A549 (cell line): Measurements from ENCODE around the gene ETS2. TPM values are rescaled to one million over a fixed set of nuclear protein-coding genes. Genes with fewer than 3 reads are reported as not detected.

Experiments
- ATAC-seq, 2 experiments: fragments of 200-7000 bp in 1 of 2; fragments of >200 bp in 1 of 2; cut with Nextera tagmentation in 1 of 2; cut with Tn5 transposase in 1 of 2; 3 replicates each; pipeline versions ENCODE4 v1.8.0 to v1.9.1; 2018 to 2020; ENCODE audit warnings: mild to moderate bottlenecking in 1 of 2, moderate library complexity in 1 of 2
- CTCF ChIA-PET: fragments of 300-600 bp; sonication (Branson Sonifier 250); formaldehyde crosslinking; extraction: SDS; loops from one replicate; lab custom pipeline; 2021; ENCODE audit warnings: antibody characterized with exemption, inconsistent platforms; lab: Yijun Ruan, JAX
- POLR2A ChIA-PET: fragments of 350-600 bp; formaldehyde crosslinking; extraction: SDS; loops from one replicate; lab custom pipeline; 2021; ENCODE audit warnings: antibody characterized with exemption, inconsistent platforms; lab: Yijun Ruan, JAX
- DNase-seq, 2 experiments: peaks; one replicate each; pipeline versions ENCODE4 v3.0.0 to v3.0.0-alpha.2; 2011 to 2016; ENCODE audit warnings: low read depth in 1 of 2, low spot score in 1 of 2
- FAIRE-seq: peaks from 2 replicates; lab custom pipeline; 2011; peaks lifted over from hg19 to GRCh38; lab: Jason Lieb, UNC
- H3K27ac ChIP-seq, 2 experiments: fragments of >200 bp; sonication (Bioruptor Twin); formaldehyde crosslinking; 3 replicates each; pipeline ENCODE4 v1.5.1; 2016 to 2017
- H3K4me1 ChIP-seq: fragments of >200 bp; sonication (Bioruptor Twin); formaldehyde crosslinking; 3 replicates; pipeline ENCODE4 v1.6.1; 2016
- H3K4me2 ChIP-seq: fragments of >200 bp; sonication (Bioruptor Twin); formaldehyde crosslinking; 3 replicates; pipeline ENCODE4 v1.6.1; 2016
- H3K4me3 ChIP-seq: fragments of >200 bp; sonication (Bioruptor Twin); formaldehyde crosslinking; 3 replicates; pipeline ENCODE4 v1.5.1; 2016
- H3K9me3 ChIP-seq: fragments of >200 bp; sonication (Bioruptor Twin); formaldehyde crosslinking; 3 replicates; pipeline ENCODE4 v1.6.1; 2016
- BCL3 ChIP-seq: fragments of >200 bp; sonication (Bioruptor Twin); formaldehyde crosslinking; IDR thresholded peaks from 3 replicates; pipeline ENCODE4 v1.6.1; 2016
- BHLHE40 ChIP-seq: IDR thresholded peaks from 2 replicates; pipeline ENCODE4 v1.6.1; 2012; ENCODE audit warnings: low read depth, low read length, inconsistent platforms
- CEBPB ChIP-seq, 2 experiments: fragments of >200 bp in 1 of 2; sonication (Bioruptor Twin) in 1 of 2; formaldehyde crosslinking in 1 of 2; IDR thresholded peaks; 2 replicates each; pipeline ENCODE4 v1.6.1; 2012 to 2016
- E2F6 ChIP-seq: IDR thresholded peaks from 2 replicates; pipeline ENCODE4 v1.6.1; 2012; ENCODE audit warnings: low read depth, borderline replicate concordance
- EHF ChIP-seq: fragments of 250-450 bp; sonication (Bioruptor Pico); IDR thresholded peaks from 2 replicates; pipeline ENCODE4 v1.5.0; 2020; ENCODE audit warnings: mild to moderate bottlenecking
- ELK1 ChIP-seq: fragments of 150-350 bp; IDR thresholded peaks from 2 replicates; pipeline ENCODE4 v1.6.1; 2014; ENCODE audit warnings: low read depth, mild to moderate bottlenecking, low read length
- EP300 ChIP-seq, 2 experiments: fragments of >200 bp; sonication (Bioruptor Twin); formaldehyde crosslinking; IDR thresholded peaks; 2 replicates in 1 of 2; 3 replicates in 1 of 2; pipeline ENCODE4 v1.6.1; 2016 to 2017
- FOXS1 ChIP-seq: fragments of 250-450 bp; sonication (Bioruptor Pico); IDR thresholded peaks from 2 replicates; pipeline ENCODE4 v1.5.0; 2020; ENCODE audit warnings: mild to moderate bottlenecking, moderate library complexity
- HDAC2 ChIP-seq: fragments of 200-600 bp; sonication (generic); IDR thresholded peaks from 2 replicates; pipeline ENCODE4 v1.6.1; 2016
- KDM1A ChIP-seq: fragments of 200-600 bp; sonication (generic); IDR thresholded peaks from 2 replicates; pipeline ENCODE4 v1.6.1; 2016; ENCODE audit warnings: low read depth, mild to moderate bottlenecking
- NFE2L2 ChIP-seq: fragments of 150-350 bp; conservative IDR thresholded peaks from 2 replicates; pipeline ENCODE4 v1.6.1; 2014; ENCODE audit warnings: low read length
- NR3C1 ChIP-seq: fragments of >200 bp; sonication (Bioruptor Twin); formaldehyde crosslinking; IDR thresholded peaks from 3 replicates; pipeline ENCODE4 v1.6.1; 2017
- PHF8 ChIP-seq: fragments of 200-600 bp; sonication (generic); IDR thresholded peaks from 2 replicates; pipeline ENCODE4 v1.6.1; 2016; ENCODE audit warnings: low read depth, mild to moderate bottlenecking, antibody characterized with exemption, moderate library complexity, borderline replicate concordance
- POLR2A ChIP-seq: IDR thresholded peaks from 2 replicates; pipeline ENCODE4 v1.6.1; 2012; ENCODE audit warnings: mild to moderate bottlenecking, low read length
- RCOR1 ChIP-seq: fragments of 150-350 bp; IDR thresholded peaks from 2 replicates; pipeline ENCODE4 v1.6.1; 2014; ENCODE audit warnings: antibody characterized with exemption, low read length, low read depth
- RFX5 ChIP-seq: fragments of 450-650 bp; IDR thresholded peaks from 2 replicates; pipeline ENCODE4 v1.7.1; 2014; ENCODE audit warnings: antibody characterized with exemption, mild to moderate bottlenecking, moderate library complexity
- RNF2 ChIP-seq: fragments of 200-600 bp; sonication (generic); IDR thresholded peaks from 2 replicates; pipeline ENCODE4 v1.6.1; 2016; ENCODE audit warnings: low read depth, mild to moderate bottlenecking, antibody characterized with exemption, moderate library complexity, borderline replicate concordance
- TFCP2L1 ChIP-seq: fragments of 250-450 bp; sonication (Bioruptor Pico); IDR thresholded peaks from 2 replicates; pipeline ENCODE4 v1.5.0; 2021; ENCODE audit warnings: mild to moderate bottlenecking
- ZFP36 ChIP-seq: fragments of 450-650 bp; IDR thresholded peaks from 2 replicates; pipeline ENCODE4 v1.6.1; 2014; ENCODE audit warnings: borderline replicate concordance; ENCODE audit not compliant: partially characterized antibody
- ZSCAN20 ChIP-seq: fragments of 250-450 bp; sonication (Bioruptor Pico); IDR thresholded peaks from 2 replicates; pipeline ENCODE4 v1.8.0; 2022; ENCODE audit warnings: mild to moderate bottlenecking, moderate library complexity
- WGBS: methylation state at CpG from one replicate; pipeline ENCODE4 v1.1.6; 2017; ENCODE audit errors: missing lambda C conversion rate; 5-methylcytosine and 5-hydroxymethylcytosine counted together
- polyA plus RNA-seq, 4 experiments: library from polyadenylated mRNA; depleted of rRNA in 3 of 4; stranded (reverse); fragments of >200 nt; fragmentation: RNase III in 1 of 4; extraction: RNeasy Plus Mini Kit Qiagen cat#74134 plus additional on column Dnase treatment in 1 of 4; gene quantifications; 2 replicates in 3 of 4; 3 replicates in 1 of 4; pipeline ENCODE4 v1.2.3, GENCODE V29; 2011 to 2017
- TF ChIP-seq, protein P1 (sequence below): fragments of >200 bp; sonication (Bioruptor Twin); formaldehyde crosslinking; IDR thresholded peaks from 3 replicates; pipeline ENCODE4 v1.5.1; 2016
- TF ChIP-seq, protein P2 (sequence below): fragments of 250-450 bp; sonication (Bioruptor Pico); IDR thresholded peaks from 2 replicates; pipeline ENCODE4 v1.5.0; 2021; ENCODE audit warnings: mild to moderate bottlenecking, moderate library complexity, borderline replicate concordance

ETS2 gene
- polyA plus RNA-seq, 2 of the 4 experiments (the other 2 are of a cell fraction) = 41.6 to 45.5 TPM

DNA sequence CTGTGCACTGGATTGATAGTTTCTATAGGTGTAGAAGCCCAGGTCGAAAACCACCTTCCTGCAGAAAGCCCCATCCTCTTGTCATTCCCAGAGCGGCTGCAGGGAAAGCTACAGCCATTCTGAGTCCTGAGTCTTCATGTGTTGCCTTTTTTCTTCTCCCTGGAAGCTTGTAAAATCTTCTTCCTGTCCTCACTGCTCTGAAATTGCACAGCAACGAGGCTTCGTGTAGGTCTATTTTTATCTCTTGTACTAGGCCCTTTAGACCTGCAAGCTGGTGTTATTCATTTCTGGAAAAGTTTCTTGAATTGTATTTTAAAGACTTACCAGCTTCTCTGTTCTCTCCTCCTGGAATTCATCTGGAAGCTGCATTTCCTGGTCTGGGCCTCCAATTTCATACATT lies 44.2 kb upstream of the ETS2 start (continued):
- TF ChIP-seq, protein P1, sequence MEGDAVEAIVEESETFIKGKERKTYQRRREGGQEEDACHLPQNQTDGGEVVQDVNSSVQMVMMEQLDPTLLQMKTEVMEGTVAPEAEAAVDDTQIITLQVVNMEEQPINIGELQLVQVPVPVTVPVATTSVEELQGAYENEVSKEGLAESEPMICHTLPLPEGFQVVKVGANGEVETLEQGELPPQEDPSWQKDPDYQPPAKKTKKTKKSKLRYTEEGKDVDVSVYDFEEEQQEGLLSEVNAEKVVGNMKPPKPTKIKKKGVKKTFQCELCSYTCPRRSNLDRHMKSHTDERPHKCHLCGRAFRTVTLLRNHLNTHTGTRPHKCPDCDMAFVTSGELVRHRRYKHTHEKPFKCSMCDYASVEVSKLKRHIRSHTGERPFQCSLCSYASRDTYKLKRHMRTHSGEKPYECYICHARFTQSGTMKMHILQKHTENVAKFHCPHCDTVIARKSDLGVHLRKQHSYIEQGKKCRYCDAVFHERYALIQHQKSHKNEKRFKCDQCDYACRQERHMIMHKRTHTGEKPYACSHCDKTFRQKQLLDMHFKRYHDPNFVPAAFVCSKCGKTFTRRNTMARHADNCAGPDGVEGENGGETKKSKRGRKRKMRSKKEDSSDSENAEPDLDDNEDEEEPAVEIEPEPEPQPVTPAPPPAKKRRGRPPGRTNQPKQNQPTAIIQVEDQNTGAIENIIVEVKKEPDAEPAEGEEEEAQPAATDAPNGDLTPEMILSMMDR = no peak
- TF ChIP-seq ZSCAN20 = no peak
- TF ChIP-seq, all 56 proteins: peak for 0

- no peak for DNase-seq
- H3K4me3 ChIP-seq = no peak overlapping the region
- POLR2A ChIA-PET = no interaction called here
- H3K9me3 ChIP-seq = 0 out of 3 replicates have a peak, but pooled peaks cover 3% of the 10 kb centered on the region
- no peak overlapping the region for H3K27ac ChIP-seq
- TF ChIP-seq EHF (CRISPR knock-in tag) (no peak), ELK1 (no peak), BHLHE40 (no peak), NFE2L2 (no peak), KDM1A (no peak), RCOR1 (no peak), CEBPB (IDR thresholded peaks at IDR 0.05) (no peak), ZFP36 (no peak), FOXS1 (CRISPR knock-in tag) (no peak), TFCP2L1 (CRISPR knock-in tag) (no peak), RNF2 (no peak), NR3C1 (no peak), PHF8 (no peak), EP300 (IDR thresholded peaks at IDR 0.05) (no peak), RFX5 (no peak), HDAC2 (no peak), POLR2A (no peak), BCL3 (no peak), E2F6 (no peak)
- TF ChIP-seq, protein P2, sequence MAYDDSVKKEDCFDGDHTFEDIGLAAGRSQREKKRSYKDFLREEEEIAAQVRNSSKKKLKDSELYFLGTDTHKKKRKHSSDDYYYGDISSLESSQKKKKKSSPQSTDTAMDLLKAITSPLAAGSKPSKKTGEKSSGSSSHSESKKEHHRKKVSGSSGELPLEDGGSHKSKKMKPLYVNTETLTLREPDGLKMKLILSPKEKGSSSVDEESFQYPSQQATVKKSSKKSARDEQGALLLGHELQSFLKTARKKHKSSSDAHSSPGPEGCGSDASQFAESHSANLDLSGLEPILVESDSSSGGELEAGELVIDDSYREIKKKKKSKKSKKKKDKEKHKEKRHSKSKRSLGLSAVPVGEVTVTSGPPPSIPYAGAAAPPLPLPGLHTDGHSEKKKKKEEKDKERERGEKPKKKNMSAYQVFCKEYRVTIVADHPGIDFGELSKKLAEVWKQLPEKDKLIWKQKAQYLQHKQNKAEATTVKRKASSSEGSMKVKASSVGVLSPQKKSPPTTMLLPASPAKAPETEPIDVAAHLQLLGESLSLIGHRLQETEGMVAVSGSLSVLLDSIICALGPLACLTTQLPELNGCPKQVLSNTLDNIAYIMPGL = no peak
- CTCF ChIA-PET = interaction anchor here (1.2 kb wide), 1 partner anchor 11 kb away, joined by 3 read pairs; no protein-coding TSS in a partner anchor
- H3K4me1 ChIP-seq = peaks cover 19% of the 10 kb centered on the region
- 64% methylated on average over 6 of the region's 6 CpGs for WGBS
- ATAC-seq = no peak
- FAIRE-seq = no peak
- H3K4me2 ChIP-seq = no peak overlapping the region
Observed at GRCh38 chr21:38765056-38765455, 40.7 kb upstream of the ETS2 start.
